GM19193 (cell line): ENCODE results near the gene PNMA8B.

Experiments used
- POLR2A ChIP-seq: IDR thresholded peaks from 4 replicates; pipeline ENCODE4 v1.6.1; 2011; ENCODE audit not compliant: insufficient read depth, insufficient read length; ENCODE audit errors: extremely low read depth

Gene PNMA8B

GRCh38 chr19:46492841-46493235 lies 2.8 kb downstream of the PNMA8B start:
- no peak for TF ChIP-seq POLR2A

- TF ChIP-seq POLR2A = no peak
Observed at GRCh38 chr19:46491975-46492682, 3.5 kb downstream of the PNMA8B start.

- TF ChIP-seq POLR2A = no peak
Observed at GRCh38 chr19:46490774-46491173, 4.9 kb downstream of the PNMA8B start.

- no peak for TF ChIP-seq POLR2A
Observed at GRCh38 chr19:46489445-46490272, 6.0 kb downstream of the PNMA8B start.

- no peak for TF ChIP-seq POLR2A
Observed at GRCh38 chr19:46488551-46488950, 7.1 kb downstream of the PNMA8B start.

- no peak for TF ChIP-seq POLR2A
Observed at GRCh38 chr19:46487802-46488445, 7.7 kb downstream of the PNMA8B start.

- no peak for TF ChIP-seq POLR2A
Observed at GRCh38 chr19:46487178-46487801, 8.4 kb downstream of the PNMA8B start.

GRCh38 chr19:46486358-46486757 lies 9.3 kb downstream of the PNMA8B start:
- TF ChIP-seq POLR2A = no peak

- no peak for TF ChIP-seq POLR2A
Observed at GRCh38 chr19:46484656-46485055, 11.0 kb downstream of the PNMA8B start.

- no peak for TF ChIP-seq POLR2A
Observed at GRCh38 chr19:46482631-46483030, 13.0 kb downstream of the PNMA8B start.

GRCh38 chr19:46481947-46482346 lies 13.7 kb downstream of the PNMA8B start:
- no peak for TF ChIP-seq POLR2A

GRCh38 chr19:46481223-46481848 lies 14.3 kb downstream of the PNMA8B start:
- no peak for TF ChIP-seq POLR2A

- no peak for TF ChIP-seq POLR2A
Observed at GRCh38 chr19:46480415-46480814, 15.3 kb downstream of the PNMA8B start.

- no peak for TF ChIP-seq POLR2A
Observed at GRCh38 chr19:46478356-46478986, 17.2 kb downstream of the PNMA8B start.
